ENCODE data around the gene SGTA. TPM values are rescaled to one million over a fixed set of nuclear protein-coding genes. Genes with fewer than 3 reads are reported as not detected.

The SGTA gene
- total RNA-seq, 1 donor from 2014 or later, result 64.0 TPM

DNA sequence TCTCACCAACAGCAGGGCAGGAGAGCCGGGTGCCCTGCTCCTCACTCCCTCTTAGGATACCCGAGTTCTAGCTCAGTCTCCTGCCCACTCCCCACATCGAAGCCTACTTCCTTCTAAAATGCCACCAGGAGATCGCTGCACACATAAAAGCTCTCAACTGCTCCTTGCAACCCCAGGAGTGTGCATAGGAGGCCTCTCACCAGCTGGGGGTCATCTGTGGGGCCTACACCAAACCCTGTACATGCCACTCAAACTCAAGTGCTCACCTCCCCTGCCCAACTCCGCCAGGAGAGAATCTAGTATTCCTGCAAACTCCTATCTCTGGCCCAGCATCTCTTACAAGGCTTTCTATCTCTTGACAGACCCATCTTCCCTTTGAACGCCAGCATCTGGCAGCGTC is 2.8 kb downstream of the SGTA start:
- Mint-ChIP-seq H3K27me3 (ENCODE audit: low read depth) (no peaks in the 10 kb centered on the region), H3K4me3 (peak overlapping the region; percentile 5), H3K27ac (peak overlapping the region; percentile 17), H3K36me3 (peaks cover 15% of the 10 kb centered on the region), H3K9me3 (no peaks in the 10 kb centered on the region), H3K4me1 (peaks cover 29% of the 10 kb centered on the region)
- no peak for DNase-seq (ENCODE audit: low spot score in 2 of 2, unreplicated experiment in 2 of 2)
- TF ChIP-seq, protein P1, sequence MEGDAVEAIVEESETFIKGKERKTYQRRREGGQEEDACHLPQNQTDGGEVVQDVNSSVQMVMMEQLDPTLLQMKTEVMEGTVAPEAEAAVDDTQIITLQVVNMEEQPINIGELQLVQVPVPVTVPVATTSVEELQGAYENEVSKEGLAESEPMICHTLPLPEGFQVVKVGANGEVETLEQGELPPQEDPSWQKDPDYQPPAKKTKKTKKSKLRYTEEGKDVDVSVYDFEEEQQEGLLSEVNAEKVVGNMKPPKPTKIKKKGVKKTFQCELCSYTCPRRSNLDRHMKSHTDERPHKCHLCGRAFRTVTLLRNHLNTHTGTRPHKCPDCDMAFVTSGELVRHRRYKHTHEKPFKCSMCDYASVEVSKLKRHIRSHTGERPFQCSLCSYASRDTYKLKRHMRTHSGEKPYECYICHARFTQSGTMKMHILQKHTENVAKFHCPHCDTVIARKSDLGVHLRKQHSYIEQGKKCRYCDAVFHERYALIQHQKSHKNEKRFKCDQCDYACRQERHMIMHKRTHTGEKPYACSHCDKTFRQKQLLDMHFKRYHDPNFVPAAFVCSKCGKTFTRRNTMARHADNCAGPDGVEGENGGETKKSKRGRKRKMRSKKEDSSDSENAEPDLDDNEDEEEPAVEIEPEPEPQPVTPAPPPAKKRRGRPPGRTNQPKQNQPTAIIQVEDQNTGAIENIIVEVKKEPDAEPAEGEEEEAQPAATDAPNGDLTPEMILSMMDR (IDR thresholded peaks at IDR 0.05; ENCODE audit: unreplicated experiment), result no peak

DNA sequence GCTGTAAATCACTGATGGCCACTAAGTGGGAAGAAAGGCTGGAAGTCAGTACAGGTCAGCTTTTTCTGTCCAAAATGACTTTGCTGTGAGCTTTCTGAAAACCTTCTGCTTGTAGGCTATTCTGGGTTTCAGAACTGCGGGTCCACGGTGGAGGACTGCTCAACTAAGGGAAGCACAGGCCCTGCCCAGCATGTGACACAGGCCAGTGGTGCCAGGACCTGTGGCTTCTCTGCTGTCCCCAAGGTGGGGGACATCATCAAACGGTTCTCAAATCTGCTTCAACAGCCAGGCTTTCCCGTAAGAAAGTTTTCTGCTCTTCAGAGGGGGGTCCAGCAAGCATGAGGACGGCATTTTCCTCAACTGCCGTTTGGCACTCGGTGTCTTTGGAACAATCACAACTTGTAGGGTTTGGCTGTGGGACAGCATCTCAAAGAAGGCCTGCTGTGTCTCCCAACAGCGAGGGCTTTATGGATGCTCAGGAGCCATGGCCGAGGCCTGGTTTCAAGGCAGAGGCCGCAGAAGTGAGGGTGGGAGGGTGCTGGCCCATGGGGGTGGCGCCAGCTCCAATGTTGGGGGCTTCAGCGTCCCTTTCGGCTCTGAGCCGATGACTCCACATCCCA is 3.8 kb downstream of the SGTA start:
- TF ChIP-seq, protein P1 (IDR thresholded peaks at IDR 0.05; ENCODE audit: unreplicated experiment), result no peak
- Mint-ChIP-seq H3K27ac (no peak overlapping the region), H3K4me1 (peaks cover 22% of the 10 kb centered on the region), H3K36me3 (peaks cover 19% of the 10 kb centered on the region), H3K9me3 (no peaks in the 10 kb centered on the region), H3K27me3 (ENCODE audit: low read depth) (no peaks in the 10 kb centered on the region), H3K4me3 (no peak overlapping the region)
- DNase-seq (ENCODE audit: low spot score in 2 of 2, unreplicated experiment in 2 of 2), result no peak

DNA sequence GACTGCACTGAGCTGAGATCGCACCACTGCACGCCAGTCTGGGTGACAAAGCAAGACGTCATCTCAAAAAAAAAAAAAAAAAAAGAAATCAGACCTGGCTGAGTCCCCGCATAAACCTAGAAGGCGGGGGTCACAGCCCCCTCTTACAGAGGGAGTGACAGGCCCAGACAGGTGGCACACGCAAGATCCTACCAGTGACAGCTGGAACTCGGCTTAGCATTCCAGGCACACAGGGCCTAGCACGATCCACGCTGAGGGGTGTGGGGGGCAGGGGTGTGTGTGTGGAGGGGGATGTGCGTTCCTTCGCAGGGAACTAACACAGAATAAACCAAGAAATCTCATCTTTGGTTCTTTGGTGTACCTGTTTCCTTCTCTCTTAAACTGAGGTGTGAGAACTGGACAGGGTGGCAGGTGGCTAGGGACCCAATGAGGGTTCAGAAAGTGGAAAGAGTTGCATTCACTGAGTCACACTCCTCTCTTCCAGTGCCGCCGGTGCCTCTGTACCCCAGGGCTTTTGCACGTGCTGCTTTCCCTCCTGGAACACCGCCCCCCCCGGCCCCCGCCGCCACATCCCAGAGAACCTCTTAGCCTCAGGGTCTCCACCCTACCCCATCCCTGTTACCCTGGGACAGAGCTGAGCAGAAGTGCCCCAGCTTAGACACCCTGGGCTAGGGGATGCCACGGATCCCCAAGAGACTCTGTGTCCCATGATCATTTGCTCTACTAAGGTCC is 5.0 kb downstream of the SGTA start:
- H3K4me1 Mint-ChIP-seq, result peaks cover 14% of the 10 kb centered on the region
- no peak overlapping the region for H3K4me3 Mint-ChIP-seq

DNA sequence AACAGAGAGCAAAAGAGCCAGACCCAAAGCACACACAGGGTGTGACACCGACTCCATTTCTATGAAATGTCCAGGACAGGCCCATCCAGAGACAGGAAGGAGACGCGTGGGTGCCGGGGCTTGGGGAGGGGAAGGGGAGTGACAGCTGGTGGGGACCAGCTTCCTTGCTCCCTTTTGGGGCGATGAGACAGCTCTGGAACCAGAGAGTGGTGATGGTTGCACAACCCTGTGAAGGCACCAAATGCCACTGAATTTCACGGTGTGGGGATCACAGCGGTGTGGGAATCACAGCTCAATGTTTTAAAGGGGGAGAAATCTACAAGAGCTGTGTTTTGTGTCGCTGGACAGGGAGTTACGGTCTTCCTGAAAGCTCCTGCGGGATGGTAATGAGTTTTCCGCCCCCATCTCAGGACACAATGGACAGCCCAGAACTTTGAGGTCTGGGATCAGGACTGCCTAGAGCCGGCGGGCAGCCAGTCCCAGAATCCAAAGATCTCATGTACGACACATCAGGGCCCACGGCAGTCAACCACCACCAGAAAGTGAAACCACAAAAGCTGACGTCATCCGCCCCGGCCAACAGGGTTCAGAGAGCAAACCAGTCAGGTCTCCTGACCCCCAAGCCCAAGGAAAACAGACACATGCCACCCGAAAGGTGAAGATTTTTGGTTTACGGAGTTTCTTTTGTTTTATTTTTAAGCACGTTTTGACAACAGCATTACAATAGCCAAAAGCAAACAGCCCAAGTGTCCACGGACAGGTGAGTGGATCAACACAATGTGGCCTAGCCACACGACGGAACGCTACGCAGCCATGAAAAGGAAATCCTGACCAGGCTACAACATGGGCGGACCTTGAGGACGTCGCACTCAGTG is 7.3 kb downstream of the SGTA start:
- H3K4me3 Mint-ChIP-seq, result no peak overlapping the region
- H3K4me1 Mint-ChIP-seq, result peaks cover 4% of the 10 kb centered on the region
- TF ChIP-seq, protein P1 (IDR thresholded peaks at IDR 0.05; ENCODE audit: unreplicated experiment), result no peak
- peaks cover 21% of the 10 kb centered on the region for H3K36me3 Mint-ChIP-seq
- no peaks in the 10 kb centered on the region for H3K9me3 Mint-ChIP-seq
- no peaks in the 10 kb centered on the region for H3K27me3 Mint-ChIP-seq (ENCODE audit: low read depth)
- no peak for DNase-seq (ENCODE audit: low spot score in 2 of 2, unreplicated experiment in 2 of 2)
- no peak overlapping the region for H3K27ac Mint-ChIP-seq

More for the DNA sequence above, 5.0 kb downstream of the SGTA start:
- TF ChIP-seq, protein P1 (IDR thresholded peaks at IDR 0.05; ENCODE audit: unreplicated experiment), result no peak
- H3K36me3 Mint-ChIP-seq, result peaks cover 19% of the 10 kb centered on the region
- no peaks in the 10 kb centered on the region for H3K27me3 Mint-ChIP-seq (ENCODE audit: low read depth)
- no peak for DNase-seq (ENCODE audit: low spot score in 2 of 2, unreplicated experiment in 2 of 2)
- no peaks in the 10 kb centered on the region for H3K9me3 Mint-ChIP-seq
- H3K27ac Mint-ChIP-seq, result no peak overlapping the region

DNA sequence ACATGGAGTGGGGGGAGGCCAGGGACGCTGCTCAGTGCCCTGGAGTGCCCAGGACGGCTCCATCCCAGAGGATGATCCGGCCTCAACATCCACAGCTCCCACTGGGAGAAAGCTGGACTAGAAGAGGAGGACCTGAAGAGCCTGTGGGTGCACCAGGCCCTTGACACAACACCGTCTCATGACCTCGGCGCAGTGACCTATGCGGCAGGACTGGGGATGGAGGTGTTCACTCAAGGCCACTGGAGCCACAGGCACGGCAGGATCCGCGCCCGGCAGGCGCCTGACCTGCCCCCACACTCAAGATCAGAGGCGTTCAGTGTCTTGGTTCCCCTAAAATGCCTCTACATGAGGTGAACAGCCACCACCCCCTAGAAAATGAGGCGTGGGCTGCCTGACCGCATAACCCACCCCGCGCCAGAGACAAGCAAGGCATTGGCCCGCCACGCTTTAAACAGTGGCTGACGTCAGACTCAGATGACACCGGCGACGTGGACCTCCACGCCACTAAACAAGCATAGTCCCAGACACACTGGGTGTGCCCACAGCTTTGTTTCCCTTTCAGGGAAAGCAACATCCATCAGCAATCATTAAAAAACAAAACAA is 8.0 kb downstream of the SGTA start:
- no peak for DNase-seq (ENCODE audit: low spot score in 2 of 2, unreplicated experiment in 2 of 2)
- no peaks in the 10 kb centered on the region for H3K9me3 Mint-ChIP-seq
- H3K4me3 Mint-ChIP-seq, result no peak overlapping the region
- peaks cover under 1% of the 10 kb centered on the region for H3K4me1 Mint-ChIP-seq
- no peak overlapping the region for H3K27ac Mint-ChIP-seq
- TF ChIP-seq, protein P1 (IDR thresholded peaks at IDR 0.05; ENCODE audit: unreplicated experiment), result no peak
- H3K36me3 Mint-ChIP-seq, result peaks cover 17% of the 10 kb centered on the region
- H3K27me3 Mint-ChIP-seq (ENCODE audit: low read depth), result no peaks in the 10 kb centered on the region

Data from mesothelial cell of epicardium (in vitro differentiated cells).